G401.6 (cell line): ENCODE data around the gene ACAN.

Experiments used
- FAIRE-seq: peaks from 2 replicates; lab custom pipeline; 2012; peaks lifted over from hg19 to GRCh38; lab: Jason Lieb, UNC

The ACAN gene

GRCh38 chr15:88843334-88843733 lies 40.1 kb downstream of the ACAN start:
- no peak for FAIRE-seq

GRCh38 chr15:88844749-88845386 lies 41.6 kb downstream of the ACAN start:
- FAIRE-seq = no peak

DNA sequence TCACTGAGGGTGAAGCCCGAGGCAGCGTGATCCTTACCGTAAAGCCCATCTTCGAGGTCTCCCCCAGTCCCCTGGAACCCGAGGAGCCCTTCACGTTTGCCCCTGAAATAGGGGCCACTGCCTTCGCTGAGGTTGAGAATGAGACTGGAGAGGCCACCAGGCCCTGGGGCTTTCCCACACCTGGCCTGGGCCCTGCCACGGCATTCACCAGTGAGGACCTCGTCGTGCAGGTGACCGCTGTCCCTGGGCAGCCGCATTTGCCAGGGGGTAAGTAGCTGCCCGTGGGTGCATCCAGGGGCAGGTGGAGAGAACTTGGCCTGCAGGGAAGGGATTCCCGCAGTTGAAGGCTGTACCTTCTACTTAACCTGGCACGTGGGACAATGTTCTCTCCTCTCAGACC lies 42.4 kb downstream of the ACAN start:
- no peak for FAIRE-seq

DNA sequence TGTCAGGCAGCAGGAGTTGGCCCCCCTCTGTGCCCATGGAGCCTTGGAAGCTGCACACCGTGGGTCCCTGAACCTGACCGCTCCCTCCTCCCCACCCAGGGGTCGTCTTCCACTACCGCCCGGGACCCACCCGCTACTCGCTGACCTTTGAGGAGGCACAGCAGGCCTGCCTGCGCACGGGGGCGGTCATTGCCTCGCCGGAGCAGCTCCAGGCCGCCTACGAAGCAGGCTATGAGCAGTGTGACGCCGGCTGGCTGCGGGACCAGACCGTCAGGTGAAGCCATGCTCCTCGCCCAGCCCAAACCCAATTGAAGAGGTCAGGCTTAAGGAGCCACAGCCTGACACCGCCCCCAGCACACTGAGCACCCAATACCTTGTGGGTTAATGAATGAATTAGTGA lies 43.9 kb downstream of the ACAN start:
- FAIRE-seq = no peak

- no peak for FAIRE-seq
Measured at GRCh38 chr15:88848203-88848602, 45.0 kb downstream of the ACAN start.

DNA sequence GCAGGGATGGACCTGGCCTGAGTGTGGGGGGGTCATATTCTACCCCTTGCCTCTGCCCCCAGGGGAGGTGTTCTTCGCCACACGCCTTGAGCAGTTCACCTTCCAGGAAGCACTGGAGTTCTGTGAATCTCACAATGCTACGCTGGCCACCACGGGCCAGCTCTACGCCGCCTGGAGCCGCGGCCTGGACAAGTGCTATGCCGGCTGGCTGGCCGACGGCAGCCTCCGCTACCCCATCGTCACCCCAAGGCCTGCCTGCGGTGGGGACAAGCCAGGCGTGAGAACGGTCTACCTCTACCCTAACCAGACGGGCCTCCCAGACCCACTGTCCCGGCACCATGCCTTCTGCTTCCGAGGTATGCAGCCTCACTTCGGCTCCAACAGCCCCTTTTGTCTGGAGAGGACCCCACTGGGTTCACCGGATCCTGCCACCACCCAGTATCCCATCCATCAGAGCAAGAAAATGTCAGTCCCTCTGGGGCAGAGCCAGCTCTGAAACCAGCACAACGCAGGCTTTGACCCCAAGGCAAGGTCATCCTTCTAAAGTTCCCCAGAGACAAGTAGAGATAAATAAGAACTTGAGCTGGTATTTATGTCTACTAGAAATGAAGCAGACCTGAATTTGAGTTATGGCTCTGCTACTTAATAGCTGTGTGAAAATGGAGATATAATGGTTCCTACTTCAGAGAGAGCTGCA lies 46.3 kb downstream of the ACAN start:
- FAIRE-seq = no peak

DNA sequence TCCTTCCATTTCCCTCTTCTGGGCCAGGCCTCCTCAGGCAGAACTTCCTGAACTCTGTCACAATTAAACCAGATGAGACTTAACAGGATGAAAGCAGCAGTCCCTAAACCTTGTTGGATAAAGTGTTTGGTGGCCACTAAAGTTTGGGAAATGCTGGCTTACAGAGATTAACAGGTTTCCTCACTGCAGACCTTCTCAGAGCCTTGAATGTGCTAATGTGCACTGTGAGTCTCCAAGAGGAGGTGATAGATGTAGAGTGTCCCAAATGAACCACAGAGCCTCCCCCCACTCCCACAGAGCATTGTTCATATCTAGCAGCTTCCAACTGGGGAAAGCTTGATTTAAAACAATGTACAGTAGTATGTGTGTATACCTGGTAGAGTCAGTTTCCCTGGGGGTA lies 49.2 kb downstream of the ACAN start:
- no peak for FAIRE-seq

GRCh38 chr15:88858934-88859333 lies 55.7 kb downstream of the ACAN start:
- no peak for FAIRE-seq

DNA sequence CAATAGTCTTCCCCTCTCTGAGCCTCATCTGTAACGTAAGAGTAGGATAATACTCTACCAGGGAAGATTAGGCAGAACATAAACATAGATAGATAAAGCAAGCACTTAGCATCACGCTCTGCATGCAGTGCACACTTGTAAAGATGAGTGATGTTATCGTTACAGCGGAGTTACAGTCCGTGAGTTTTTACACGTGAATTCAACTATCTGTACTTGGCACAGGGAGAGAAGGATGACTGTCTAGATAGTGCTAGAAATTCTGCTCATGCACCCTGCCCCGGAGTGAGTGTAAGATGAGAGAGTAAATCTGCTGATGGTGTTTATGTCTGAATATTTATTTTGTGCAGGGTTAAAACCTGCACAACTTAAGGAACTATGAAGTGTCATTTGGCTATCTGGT lies 56.3 kb downstream of the ACAN start:
- no peak for FAIRE-seq

- FAIRE-seq = no peak
Measured at GRCh38 chr15:88860212-88860611, 57.0 kb downstream of the ACAN start.

GRCh38 chr15:88863412-88863811 lies 60.2 kb downstream of the ACAN start:
- no peak for FAIRE-seq

GRCh38 chr15:88864861-88865497 lies 61.7 kb downstream of the ACAN start:
- no peak for FAIRE-seq

DNA sequence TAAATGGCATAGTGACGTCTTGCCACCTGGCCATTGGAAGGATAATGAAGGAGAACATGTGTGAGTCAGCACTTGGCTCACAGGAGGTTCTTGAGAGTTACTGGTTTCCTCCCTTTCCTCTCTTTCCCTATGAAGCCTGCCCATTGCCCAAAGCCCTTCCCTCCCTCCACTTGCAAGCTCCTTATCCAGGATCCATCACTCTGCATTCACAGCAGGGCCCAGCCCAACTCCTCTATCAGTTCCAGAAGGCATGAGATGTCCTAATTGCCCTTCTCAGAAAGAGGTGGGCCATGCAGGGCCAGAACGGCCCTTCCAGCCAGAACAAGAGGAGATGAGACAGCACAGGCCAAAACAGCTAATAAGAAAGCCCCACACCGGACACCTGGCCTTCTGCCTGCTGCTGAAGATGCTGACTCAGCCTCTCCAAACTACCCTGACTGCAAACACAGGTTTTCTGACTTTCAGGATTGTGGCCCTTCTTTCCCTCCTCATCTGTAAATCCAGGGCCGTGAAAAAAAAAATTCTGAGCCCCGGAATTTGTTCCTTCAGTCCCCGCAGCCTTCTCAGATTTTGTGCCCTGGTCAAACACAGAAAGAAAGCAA lies 62.4 kb downstream of the ACAN start:
- no peak for FAIRE-seq

GRCh38 chr15:88866295-88866881 lies 63.2 kb downstream of the ACAN start:
- no peak for FAIRE-seq

GRCh38 chr15:88871313-88871712 lies 68.1 kb downstream of the ACAN start:
- no peak for FAIRE-seq

- no peak for FAIRE-seq
Measured at GRCh38 chr15:88872106-88872505, 68.9 kb downstream of the ACAN start.

GRCh38 chr15:88872706-88873105 lies 69.5 kb downstream of the ACAN start:
- FAIRE-seq = no peak

- FAIRE-seq = no peak
Measured at GRCh38 chr15:88873786-88874185, 70.5 kb downstream of the ACAN start.

GRCh38 chr15:88874275-88874674 lies 71.0 kb downstream of the ACAN start:
- FAIRE-seq = no peak

- FAIRE-seq = no peak
Measured at GRCh38 chr15:88874684-88875083, 71.4 kb downstream of the ACAN start.

GRCh38 chr15:88876573-88876972 lies 73.3 kb downstream of the ACAN start:
- FAIRE-seq = no peak

DNA sequence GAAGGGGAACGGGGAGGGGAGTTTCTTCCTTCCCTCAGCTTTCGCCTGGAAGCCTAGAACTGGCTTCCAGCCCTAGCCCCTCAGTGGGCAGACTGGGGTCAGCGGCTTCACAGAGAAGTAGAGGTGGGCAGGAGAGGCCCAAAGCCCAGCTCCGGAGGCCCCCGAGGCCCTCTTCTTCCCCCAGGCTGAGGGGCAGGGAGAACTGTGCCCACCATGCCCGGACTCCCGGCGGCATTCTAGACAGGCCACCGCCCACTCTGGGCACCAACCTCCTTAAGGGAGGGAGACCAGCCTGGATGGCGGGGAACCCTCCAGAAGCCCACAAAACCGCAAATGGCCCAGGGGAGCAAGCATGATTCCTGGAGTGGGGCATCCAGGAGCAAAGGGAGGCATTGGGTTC lies 74.2 kb downstream of the ACAN start:
- FAIRE-seq = no peak

DNA sequence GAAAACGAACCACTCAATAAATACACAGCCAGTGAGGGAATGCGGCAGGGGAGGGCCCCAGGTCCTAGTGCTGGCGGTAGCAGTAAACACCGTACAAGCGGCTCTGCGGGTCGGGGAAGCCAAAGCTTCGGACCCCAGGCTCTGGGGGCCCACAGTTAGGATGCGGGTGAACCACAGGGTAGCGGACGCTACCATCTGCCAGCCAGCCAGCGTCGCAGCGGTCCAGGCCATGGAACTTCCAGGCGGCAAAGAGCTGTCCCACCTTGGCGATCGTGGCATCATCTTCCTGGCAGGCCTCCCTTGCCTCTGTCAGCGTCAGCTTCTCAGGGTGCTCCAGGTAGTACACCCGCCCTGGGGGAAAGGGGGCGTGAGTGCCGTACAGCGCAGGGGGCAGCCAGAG lies 74.7 kb downstream of the ACAN start:
- no peak for FAIRE-seq
